VCaP (cell line): Measurements from ENCODE around the gene SURF6.

ENCODE experiments used
- H3K27ac ChIP-seq: fragments of 450-650 bp; 2 replicates; pipeline ENCODE4 v1.5.1; 2017
- CTCF ChIP-seq: fragments of 450-650 bp; conservative IDR thresholded peaks from 2 replicates; pipeline ENCODE4 v1.5.1; 2017; ENCODE audit warnings: mild to moderate bottlenecking, moderate library complexity

The SURF6 gene

GRCh38 chr9:133290751-133291302 is 45.2 kb downstream of the SURF6 start:
- no peak overlapping the region for H3K27ac ChIP-seq
- TF ChIP-seq CTCF, result no peak

DNA sequence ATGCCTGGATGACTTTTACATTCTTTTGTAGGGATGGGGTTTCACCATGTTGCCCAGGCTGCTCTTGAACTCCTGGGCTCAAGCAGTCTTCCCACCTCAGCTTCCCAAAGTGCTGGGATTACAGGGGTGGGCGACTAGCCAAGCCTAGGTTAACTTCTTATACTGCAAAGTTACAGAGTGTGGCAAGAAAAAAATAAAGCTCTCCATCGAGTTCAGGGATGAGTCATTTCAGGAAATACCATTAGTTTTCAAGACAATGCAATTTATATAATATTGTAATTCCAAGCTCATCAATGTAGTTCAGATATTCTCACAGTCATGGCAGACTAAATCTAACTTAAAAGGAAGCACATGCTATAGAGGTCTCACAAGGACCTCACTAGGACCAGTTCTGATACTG is 49.5 kb downstream of the SURF6 start:
- no peak overlapping the region for H3K27ac ChIP-seq
- no peak for TF ChIP-seq CTCF

DNA sequence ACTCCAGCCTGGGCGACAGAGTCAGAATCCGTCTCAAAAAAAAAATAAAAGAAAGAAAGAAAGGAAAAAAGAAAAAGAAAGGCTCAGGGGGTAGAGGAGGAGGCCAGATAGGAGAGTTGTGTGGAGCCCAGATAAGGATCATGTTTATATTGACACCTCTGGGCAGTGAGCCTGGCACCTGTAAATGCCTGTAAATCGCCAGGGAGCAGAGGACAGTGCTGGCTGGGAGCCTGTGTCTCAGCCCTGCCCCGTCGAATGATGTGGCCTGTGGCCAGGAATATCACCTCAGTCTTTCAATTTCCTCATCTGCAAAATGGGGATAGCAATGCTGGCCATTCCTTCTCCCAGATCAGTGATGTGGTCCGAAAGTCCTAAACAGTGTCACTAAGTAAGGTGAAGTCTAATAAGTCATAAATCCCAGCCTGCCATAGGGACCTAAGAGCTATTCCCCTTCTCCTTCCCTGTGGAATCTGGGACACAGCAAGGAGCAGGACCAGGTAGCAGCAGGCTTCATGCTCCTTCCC is 50.7 kb downstream of the SURF6 start:
- no peak overlapping the region for H3K27ac ChIP-seq
- no peak for TF ChIP-seq CTCF

DNA sequence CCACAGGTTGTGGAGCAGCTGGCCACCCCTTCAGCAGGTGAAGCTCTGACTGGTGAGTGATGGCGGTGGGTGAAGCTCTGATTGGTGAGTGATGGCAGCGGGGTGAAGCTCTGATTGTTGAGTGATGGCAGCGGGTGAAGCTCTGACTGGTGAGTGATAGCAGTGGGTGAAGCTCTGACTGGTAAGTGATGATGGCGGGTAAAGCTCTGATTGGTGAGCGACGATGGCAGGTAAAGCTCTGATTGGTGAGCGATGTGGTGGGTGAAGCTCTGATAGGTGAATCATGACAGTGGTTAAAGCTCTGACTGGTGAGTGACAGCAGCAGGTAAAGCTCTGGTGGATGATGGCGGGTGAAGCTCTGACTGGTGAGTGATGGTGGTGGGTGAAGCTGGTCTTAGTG is 51.6 kb downstream of the SURF6 start:
- no peak for TF ChIP-seq CTCF
- H3K27ac ChIP-seq, result peak overlapping the region; percentile 44

GRCh38 chr9:133283255-133284032 is 52.5 kb downstream of the SURF6 start:
- H3K27ac ChIP-seq, result peak overlapping the region; percentile 44

- peak overlapping the region; percentile 44 for H3K27ac ChIP-seq
- TF ChIP-seq CTCF, result no peak
Measured at GRCh38 chr9:133282464-133283238, 53.3 kb downstream of the SURF6 start.

- no peak for TF ChIP-seq CTCF
- no peak overlapping the region for H3K27ac ChIP-seq
Measured at GRCh38 chr9:133280392-133280791, 55.6 kb downstream of the SURF6 start.
